Panc1 (cell line): ENCODE results near the gene ITPR3.

ENCODE experiments used
- CTCF ChIP-seq: fragments of 450-650 bp; IDR thresholded peaks from 2 replicates; pipeline ENCODE4 v1.5.1; 2017; ENCODE audit warnings: mild to moderate bottlenecking
- POLR2AphosphoS5 ChIP-seq: IDR thresholded peaks from 2 replicates; pipeline ENCODE4 v1.6.1; 2012; ENCODE audit warnings: mild to moderate bottlenecking, low read depth, low read length, moderate library complexity
- SIN3A ChIP-seq: IDR thresholded peaks from 2 replicates; pipeline ENCODE4 v1.6.1; 2012; ENCODE audit warnings: low read depth, mild to moderate bottlenecking, low read length, moderate library complexity, borderline replicate concordance; ENCODE audit not compliant: insufficient read depth
- TCF7L2 ChIP-seq: IDR thresholded peaks from 2 replicates; pipeline ENCODE4 v1.6.1; 2011; ENCODE audit warnings: mild to moderate bottlenecking, low read depth, low read length, inconsistent platforms
- TF ChIP-seq, protein P1 (sequence below), 2 experiments: IDR thresholded peaks; 2 replicates each; pipeline ENCODE4 v1.6.1; 2011 to 2012; ENCODE audit warnings: low read depth in 2 of 2, control low read depth in 1 of 2, low read length in 1 of 2, mild to moderate bottlenecking in 1 of 2, moderate library complexity in 1 of 2; ENCODE audit not compliant: insufficient read depth in 1 of 2

DNA sequence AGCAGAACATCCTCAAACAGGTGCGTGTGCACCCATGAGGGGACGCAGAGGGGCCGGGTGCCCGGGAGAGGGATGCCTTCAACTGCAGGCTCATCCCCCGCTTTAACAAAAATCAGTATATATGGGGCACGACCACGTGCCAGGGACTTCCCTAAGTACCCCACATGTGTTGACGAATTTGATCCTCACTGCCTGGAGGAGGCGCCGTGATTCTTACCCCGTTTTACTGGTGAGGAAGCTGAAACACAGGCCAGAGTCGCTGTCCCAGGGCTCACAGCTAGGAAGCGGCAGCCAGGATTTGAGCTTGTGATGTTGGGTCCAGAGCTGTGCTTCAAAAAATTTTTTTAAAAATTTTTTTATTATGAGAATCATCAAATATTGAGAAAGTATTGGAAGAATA is 44.8 kb downstream of the ITPR3 start:
- TF ChIP-seq CTCF = no peak
- TF ChIP-seq POLR2AphosphoS5 = no peak
- no peak for TF ChIP-seq SIN3A
- no peak for TF ChIP-seq TCF7L2
- TF ChIP-seq, protein P1, sequence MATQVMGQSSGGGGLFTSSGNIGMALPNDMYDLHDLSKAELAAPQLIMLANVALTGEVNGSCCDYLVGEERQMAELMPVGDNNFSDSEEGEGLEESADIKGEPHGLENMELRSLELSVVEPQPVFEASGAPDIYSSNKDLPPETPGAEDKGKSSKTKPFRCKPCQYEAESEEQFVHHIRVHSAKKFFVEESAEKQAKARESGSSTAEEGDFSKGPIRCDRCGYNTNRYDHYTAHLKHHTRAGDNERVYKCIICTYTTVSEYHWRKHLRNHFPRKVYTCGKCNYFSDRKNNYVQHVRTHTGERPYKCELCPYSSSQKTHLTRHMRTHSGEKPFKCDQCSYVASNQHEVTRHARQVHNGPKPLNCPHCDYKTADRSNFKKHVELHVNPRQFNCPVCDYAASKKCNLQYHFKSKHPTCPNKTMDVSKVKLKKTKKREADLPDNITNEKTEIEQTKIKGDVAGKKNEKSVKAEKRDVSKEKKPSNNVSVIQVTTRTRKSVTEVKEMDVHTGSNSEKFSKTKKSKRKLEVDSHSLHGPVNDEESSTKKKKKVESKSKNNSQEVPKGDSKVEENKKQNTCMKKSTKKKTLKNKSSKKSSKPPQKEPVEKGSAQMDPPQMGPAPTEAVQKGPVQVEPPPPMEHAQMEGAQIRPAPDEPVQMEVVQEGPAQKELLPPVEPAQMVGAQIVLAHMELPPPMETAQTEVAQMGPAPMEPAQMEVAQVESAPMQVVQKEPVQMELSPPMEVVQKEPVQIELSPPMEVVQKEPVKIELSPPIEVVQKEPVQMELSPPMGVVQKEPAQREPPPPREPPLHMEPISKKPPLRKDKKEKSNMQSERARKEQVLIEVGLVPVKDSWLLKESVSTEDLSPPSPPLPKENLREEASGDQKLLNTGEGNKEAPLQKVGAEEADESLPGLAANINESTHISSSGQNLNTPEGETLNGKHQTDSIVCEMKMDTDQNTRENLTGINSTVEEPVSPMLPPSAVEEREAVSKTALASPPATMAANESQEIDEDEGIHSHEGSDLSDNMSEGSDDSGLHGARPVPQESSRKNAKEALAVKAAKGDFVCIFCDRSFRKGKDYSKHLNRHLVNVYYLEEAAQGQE (IDR thresholded peaks at IDR 0.05; ENCODE audit: insufficient read depth in 1 of 2, low read depth in 2 of 2, low read length in 1 of 2) = no peak
